Activated CD8-positive, alpha-beta T cell treated with anti-CD3 and anti-CD28 coated beads, Interleukin-2, amount 10 ng/mL, durations not matched to agents 7 days and 5 days (primary cell): ENCODE data around the gene RBM15. TPM values are rescaled to one million over a fixed set of nuclear protein-coding genes. Genes with fewer than 3 reads are reported as not detected.

Source experiments
- ATAC-seq: fragments of 150-1000 bp; cut with Tn5 transposase; one replicate; pipeline ENCODE4 v1.10.0; 2021; ENCODE audit warnings: moderate library complexity
- CTCF ChIA-PET: fragments of 350-600 bp; sonication (Branson Sonifier 250); formaldehyde crosslinking; loops from one replicate; lab custom pipeline; 2021; ENCODE audit warnings: antibody characterized with exemption; lab: Charles Lee
- POLR2A ChIA-PET: fragments of 350-600 bp; sonication (Branson Sonifier 250); formaldehyde crosslinking; loops from one replicate; lab custom pipeline; 2021; ENCODE audit warnings: antibody characterized with exemption; lab: Charles Lee
- DNase-seq: peaks from one replicate; pipeline ENCODE4 v3.0.0-alpha.2; 2020
- H3K27ac Mint-ChIP-seq: one replicate; pipeline ENCODE4 v1.8.0; 2021; ENCODE audit warnings: mild to moderate bottlenecking, mixed read lengths
- H3K27me3 Mint-ChIP-seq: one replicate; pipeline ENCODE4 v1.8.0; 2021; ENCODE audit warnings: low read depth, mixed read lengths
- H3K36me3 Mint-ChIP-seq: one replicate; pipeline ENCODE4 v1.8.0; 2021; ENCODE audit warnings: low read depth, mixed read lengths
- H3K4me1 Mint-ChIP-seq: one replicate; pipeline ENCODE4 v1.8.0; 2021; ENCODE audit warnings: low read depth, mixed read lengths
- H3K4me3 Mint-ChIP-seq: one replicate; pipeline ENCODE4 v1.8.0; 2021; ENCODE audit warnings: mild to moderate bottlenecking, mixed read lengths
- H3K9me3 Mint-ChIP-seq: one replicate; pipeline ENCODE4 v1.8.0; 2022; ENCODE audit warnings: mixed read lengths; ENCODE audit not compliant: insufficient read depth
- total RNA-seq, 2 experiments: library from RNA; stranded (reverse); gene quantifications; one replicate each; pipeline ENCODE4 v1.2.3, GENCODE V29; 2021

RBM15 gene
- total RNA-seq, 2 experiments from 2014 or later: 72.0 to 75.5 TPM

- H3K36me3 Mint-ChIP-seq: peaks cover 47% of the 10 kb centered on the region
- no peaks in the 10 kb centered on the region for H3K9me3 Mint-ChIP-seq
- no peak overlapping the region for H3K4me3 Mint-ChIP-seq
- ChIA-PET CTCF (interaction anchor here (0.7 kb wide), 1 partner anchor 56 kb away, joined by 3 read pairs; no protein-coding TSS in a partner anchor), POLR2A (interaction anchor here (0.7 kb wide), 1 partner anchor 115 kb away, joined by 3 read pairs; no protein-coding TSS in a partner anchor)
- no peaks in the 10 kb centered on the region for H3K27me3 Mint-ChIP-seq
- peaks cover 33% of the 10 kb centered on the region for H3K4me1 Mint-ChIP-seq
- no peak for ATAC-seq
- no peak for DNase-seq
- no peak overlapping the region for H3K27ac Mint-ChIP-seq
Measured at GRCh38 chr1:110356379-110356778, 17.2 kb downstream of the RBM15 start.

GRCh38 chr1:110360431-110360830 is 21.3 kb downstream of the RBM15 start:
- Mint-ChIP-seq H3K4me3 (no peak overlapping the region), H3K4me1 (peaks cover 21% of the 10 kb centered on the region), H3K27ac (no peak overlapping the region), H3K36me3 (peaks cover 50% of the 10 kb centered on the region), H3K27me3 (no peaks in the 10 kb centered on the region), H3K9me3 (no peaks in the 10 kb centered on the region)
- ATAC-seq (no peak), DNase-seq (no peak)
- CTCF ChIA-PET: interaction anchor here (0.8 to 2.8 kb wide), 3 partner anchors 100 to 152 kb away, joined by 3 to 8 read pairs (median 3); no protein-coding TSS in a partner anchor
- POLR2A ChIA-PET: interaction anchor here (0.7 kb wide), 1 partner anchor 22 kb away, joined by 3 read pairs; no protein-coding TSS in a partner anchor

GRCh38 chr1:110361856-110362255 is 22.7 kb downstream of the RBM15 start:
- H3K9me3 Mint-ChIP-seq: no peaks in the 10 kb centered on the region
- H3K4me3 Mint-ChIP-seq: no peak overlapping the region
- H3K27ac Mint-ChIP-seq: no peak overlapping the region
- ATAC-seq (no peak), DNase-seq (no peak)
- peaks cover 8% of the 10 kb centered on the region for H3K4me1 Mint-ChIP-seq
- peaks cover 47% of the 10 kb centered on the region for H3K36me3 Mint-ChIP-seq
- ChIA-PET CTCF (interaction anchor here (1.3 kb wide), 1 partner anchor 153 kb away, joined by 3 read pairs; no protein-coding TSS in a partner anchor), POLR2A (no interaction called here)
- H3K27me3 Mint-ChIP-seq: no peaks in the 10 kb centered on the region

GRCh38 chr1:110364221-110364620 is 25.0 kb downstream of the RBM15 start:
- DNase-seq (no peak), ATAC-seq (no peak)
- ChIA-PET POLR2A (no interaction called here), CTCF (interaction anchor here (1.0 to 1.4 kb wide), 2 partner anchors 48 to 156 kb away, joined by 3 to 5 read pairs; no protein-coding TSS in a partner anchor)
- H3K4me3 Mint-ChIP-seq: no peak overlapping the region
- H3K4me1 Mint-ChIP-seq: peaks cover 5% of the 10 kb centered on the region
- peaks cover 41% of the 10 kb centered on the region for H3K36me3 Mint-ChIP-seq
- no peaks in the 10 kb centered on the region for H3K9me3 Mint-ChIP-seq
- no peaks in the 10 kb centered on the region for H3K27me3 Mint-ChIP-seq
- H3K27ac Mint-ChIP-seq: no peak overlapping the region

- CTCF ChIA-PET: interaction anchor here (1.4 to 1.6 kb wide), 2 partner anchors 89 to 167 kb away, joined by 3 to 4 read pairs; no protein-coding TSS in a partner anchor
Measured at GRCh38 chr1:110370827-110371226, 31.6 kb downstream of the RBM15 start.

GRCh38 chr1:110375490-110375889 is 36.3 kb downstream of the RBM15 start:
- Mint-ChIP-seq H3K9me3 (no peaks in the 10 kb centered on the region), H3K27ac (no peak overlapping the region), H3K4me1 (peaks cover 3% of the 10 kb centered on the region), H3K27me3 (no peaks in the 10 kb centered on the region), H3K36me3 (peaks cover 52% of the 10 kb centered on the region), H3K4me3 (no peak overlapping the region)
- ChIA-PET CTCF (no interaction called here), POLR2A (no interaction called here)
- ATAC-seq: no peak
- no peak for DNase-seq

More at GRCh38 chr1:110370827-110371226, 31.6 kb downstream of the RBM15 start:
- H3K36me3 Mint-ChIP-seq: peaks cover 39% of the 10 kb centered on the region
- ATAC-seq (no peak), DNase-seq (no peak)
- no peaks in the 10 kb centered on the region for H3K27me3 Mint-ChIP-seq
- H3K4me1 Mint-ChIP-seq: peaks cover 6% of the 10 kb centered on the region
- H3K9me3 Mint-ChIP-seq: no peaks in the 10 kb centered on the region
- POLR2A ChIA-PET: no interaction called here
- H3K27ac Mint-ChIP-seq: no peak overlapping the region
- no peak overlapping the region for H3K4me3 Mint-ChIP-seq

GRCh38 chr1:110380672-110381283 is 41.6 kb downstream of the RBM15 start:
- Mint-ChIP-seq H3K36me3 (peaks cover 59% of the 10 kb centered on the region), H3K4me1 (peaks cover 16% of the 10 kb centered on the region), H3K9me3 (no peaks in the 10 kb centered on the region), H3K27me3 (no peaks in the 10 kb centered on the region), H3K4me3 (no peak overlapping the region), H3K27ac (no peak overlapping the region)
- POLR2A ChIA-PET: interaction anchor here (1.0 kb wide), 1 partner anchor 41 kb away, joined by 3 read pairs; the partner anchor contains the start of gene RBM15
- CTCF ChIA-PET: interaction anchor here (0.6 to 0.9 kb wide), 3 partner anchors 14 to 177 kb away, joined by 3 read pairs; no protein-coding TSS in a partner anchor
- DNase-seq (no peak), ATAC-seq (no peak)

- no peak for DNase-seq
- peak overlapping the region; percentile 67 for H3K4me3 Mint-ChIP-seq
- peaks cover 47% of the 10 kb centered on the region for H3K36me3 Mint-ChIP-seq
- CTCF ChIA-PET: interaction anchor here (1.1 to 1.7 kb wide), 5 partner anchors 14 to 180 kb away, joined by 3 to 9 read pairs (median 3); partner anchors contain the start of gene RBM15
- POLR2A ChIA-PET: interaction anchor here (1.0 to 2.3 kb wide), 3 partner anchors 10 to 44 kb away, joined by 3 to 7 read pairs (median 3); partner anchors contain the start of gene RBM15
- H3K9me3 Mint-ChIP-seq: no peaks in the 10 kb centered on the region
- no peak for ATAC-seq
- H3K4me1 Mint-ChIP-seq: peaks cover 16% of the 10 kb centered on the region
- H3K27ac Mint-ChIP-seq: peak overlapping the region; percentile 87
- no peaks in the 10 kb centered on the region for H3K27me3 Mint-ChIP-seq
Measured at GRCh38 chr1:110383251-110383990, 44.2 kb downstream of the RBM15 start.

GRCh38 chr1:110384581-110385321 is 45.6 kb downstream of the RBM15 start:
- Mint-ChIP-seq H3K27me3 (no peaks in the 10 kb centered on the region), H3K4me1 (peaks cover 16% of the 10 kb centered on the region), H3K36me3 (peaks cover 38% of the 10 kb centered on the region), H3K27ac (peak overlapping the region; percentile 87), H3K4me3 (no peak overlapping the region), H3K9me3 (no peaks in the 10 kb centered on the region)
- ATAC-seq (no peak), DNase-seq (no peak)
- ChIA-PET POLR2A (interaction anchor here (2.3 kb wide), 1 partner anchor 45 kb away, joined by 7 read pairs; the partner anchor contains the start of gene RBM15), CTCF (no interaction called here)

GRCh38 chr1:110385369-110385768 is 46.2 kb downstream of the RBM15 start:
- POLR2A ChIA-PET: no interaction called here
- Mint-ChIP-seq H3K27ac (no peak overlapping the region), H3K36me3 (peaks cover 33% of the 10 kb centered on the region), H3K4me3 (no peak overlapping the region), H3K27me3 (no peaks in the 10 kb centered on the region), H3K9me3 (no peaks in the 10 kb centered on the region), H3K4me1 (peaks cover 16% of the 10 kb centered on the region)
- ATAC-seq (no peak), DNase-seq (no peak)
- CTCF ChIA-PET: no interaction called here
